Measurements from ENCODE around the gene TRIP13. TPM values are rescaled to one million over a fixed set of nuclear protein-coding genes. Genes with fewer than 3 reads are reported as not detected.

TRIP13 gene
- total RNA-seq, 1 donor from 2014 or later = 5.8 TPM

Other genes starting within 250 kb of the TRIP13 start
- 10.5 TPM for gene TPPP, start 199.5 kb upstream of the TRIP13 start, total RNA-seq
- 5.3 TPM for gene ZDHHC11B, start 108.2 kb upstream of the TRIP13 start, total RNA-seq
- 25.2 TPM for gene ZDHHC11, start 41.9 kb upstream of the TRIP13 start, total RNA-seq
- gene BRD9, start 83 bp upstream of the TRIP13 start, total RNA-seq = 35.3 TPM
- 7.3 TPM for gene NKD2, start 115.9 kb downstream of the TRIP13 start, total RNA-seq
- gene SLC12A7, start 219.2 kb downstream of the TRIP13 start, total RNA-seq = 25.2 TPM

Measured in tongue (tissue), 1 donor.